HEK293 (cell line): ENCODE measurements around the gene MBP.

Experiments used
- CTCF ChIA-PET: fragments of 350-600 bp; formaldehyde crosslinking; extraction: SDS; loops from one replicate; lab custom pipeline; 2021; ENCODE audit warnings: antibody characterized with exemption; lab: Yijun Ruan, JAX
- POLR2A ChIA-PET: fragments of 300-600 bp; formaldehyde crosslinking; extraction: SDS; loops from one replicate; lab custom pipeline; 2020; ENCODE audit warnings: antibody characterized with exemption, inconsistent platforms; lab: Yijun Ruan, JAX
- H3K27ac ChIP-seq: fragments of 200-500 bp; sonication (Bioruptor generic); 2 replicates; pipeline ENCODE4 v1.5.1; 2014; ENCODE audit warnings: low read depth, low read length, control low read depth, inconsistent platforms; ENCODE audit errors: extremely low read depth
- H3K36me3 ChIP-seq, 2 experiments: fragments of 200-500 bp in 1 of 2; sonication (Bioruptor generic) in 1 of 2; 1 replicate in 1 of 2; 2 replicates in 1 of 2; pipeline ENCODE4 v1.5.1; 2014 to 2017; ENCODE audit warnings: inconsistent platforms in 2 of 2, low read length in 2 of 2; ENCODE audit not compliant: control insufficient read depth in 2 of 2, insufficient read depth in 1 of 2
- H3K4me1 ChIP-seq: fragments of 200-500 bp; sonication (Bioruptor generic); 2 replicates; pipeline ENCODE4 v1.5.1; 2014; ENCODE audit warnings: mild to moderate bottlenecking, low read length, inconsistent platforms; ENCODE audit not compliant: control insufficient read depth, insufficient read depth
- H3K4me3 ChIP-seq: 2 replicates; pipeline ENCODE4 v1.5.1; 2011; ENCODE audit warnings: low read depth, mild to moderate bottlenecking, control low read depth, low read length, moderate library complexity
- H3K9me3 ChIP-seq: fragments of 200-500 bp; sonication (Bioruptor generic); 2 replicates; pipeline ENCODE4 v1.5.1; 2014; ENCODE audit warnings: low read depth, low read length, inconsistent platforms; ENCODE audit not compliant: control insufficient read depth, insufficient read depth
- EGR2 ChIP-seq: fragments of 450-650 bp; formaldehyde crosslinking; IDR thresholded peaks from 2 replicates; pipeline ENCODE4 v1.5.1; 2016; ENCODE audit warnings: low read depth, missing biosample characterization, missing genetic modification characterization
- GLIS2 ChIP-seq: fragments of 450-650 bp; formaldehyde crosslinking; IDR thresholded peaks from 2 replicates; pipeline ENCODE4 v1.5.1; 2016; ENCODE audit warnings: missing biosample characterization, missing genetic modification characterization
- HOXA7 ChIP-seq: sonication (generic); formaldehyde crosslinking; IDR thresholded peaks from 2 replicates; pipeline ENCODE4 v1.8.1; 2022; ENCODE audit warnings: missing genetic modification reagents, borderline replicate concordance
- KLF10 ChIP-seq: fragments of 450-650 bp; IDR thresholded peaks from 2 replicates; pipeline ENCODE4 v1.5.1; 2018; ENCODE audit warnings: missing biosample characterization, mild to moderate bottlenecking, missing genetic modification characterization
- KLF17 ChIP-seq: fragments of 450-650 bp; formaldehyde crosslinking; IDR thresholded peaks from 2 replicates; pipeline ENCODE4 v1.5.1; 2016; ENCODE audit warnings: missing biosample characterization, missing genetic modification characterization
- MZF1 ChIP-seq: fragments of 450-650 bp; formaldehyde crosslinking; IDR thresholded peaks from 2 replicates; pipeline ENCODE4 v1.5.1; 2017; ENCODE audit warnings: missing biosample characterization, missing genetic modification characterization, borderline replicate concordance
- OSR2 ChIP-seq: fragments of 450-650 bp; formaldehyde crosslinking; IDR thresholded peaks from 2 replicates; pipeline ENCODE4 v1.5.1; 2016; ENCODE audit warnings: missing biosample characterization, missing genetic modification characterization
- TCF7L2 ChIP-seq: IDR thresholded peaks from 2 replicates; pipeline ENCODE4 v1.6.1; 2011; ENCODE audit warnings: low read depth, mild to moderate bottlenecking, inconsistent platforms, low read length, moderate library complexity, borderline replicate concordance
- WT1 ChIP-seq: fragments of 450-650 bp; formaldehyde crosslinking; IDR thresholded peaks from 2 replicates; pipeline ENCODE4 v1.5.1; 2016; ENCODE audit warnings: missing biosample characterization, missing genetic modification characterization
- ZBTB1 ChIP-seq: fragments of 450-650 bp; formaldehyde crosslinking; IDR thresholded peaks from 2 replicates; pipeline ENCODE4 v1.5.1; 2016; ENCODE audit warnings: missing biosample characterization, missing genetic modification characterization
- ZBTB6 ChIP-seq: fragments of 450-650 bp; formaldehyde crosslinking; IDR thresholded peaks from 2 replicates; pipeline ENCODE4 v1.5.1; 2017; ENCODE audit warnings: missing biosample characterization, missing genetic modification characterization
- ZFHX2 ChIP-seq: fragments of 450-650 bp; formaldehyde crosslinking; conservative IDR thresholded peaks from 2 replicates; pipeline ENCODE4 v1.5.1; 2016; ENCODE audit warnings: missing biosample characterization, missing genetic modification characterization
- ZFP69B ChIP-seq: fragments of 450-650 bp; formaldehyde crosslinking; IDR thresholded peaks from 2 replicates; pipeline ENCODE4 v1.5.1; 2016; ENCODE audit warnings: missing biosample characterization, missing genetic modification characterization
- ZNF140 ChIP-seq: fragments of 450-650 bp; formaldehyde crosslinking; IDR thresholded peaks from 2 replicates; pipeline ENCODE4 v1.5.1; 2016; ENCODE audit warnings: missing biosample characterization, missing genetic modification characterization
- ZNF202 ChIP-seq: fragments of 450-650 bp; formaldehyde crosslinking; IDR thresholded peaks from 2 replicates; pipeline ENCODE4 v1.5.1; 2016; ENCODE audit warnings: missing biosample characterization, missing genetic modification characterization, borderline replicate concordance
- ZNF211 ChIP-seq: fragments of 450-650 bp; formaldehyde crosslinking; IDR thresholded peaks from 2 replicates; pipeline ENCODE4 v1.5.1; 2016; ENCODE audit warnings: low read depth, missing biosample characterization, missing genetic modification characterization
- ZNF266 ChIP-seq: fragments of 450-650 bp; formaldehyde crosslinking; IDR thresholded peaks from 2 replicates; pipeline ENCODE4 v1.5.1; 2016; ENCODE audit warnings: missing biosample characterization, missing genetic modification characterization, low read depth
- ZNF335 ChIP-seq: fragments of 450-650 bp; formaldehyde crosslinking; conservative IDR thresholded peaks from 2 replicates; pipeline ENCODE4 v1.5.1; 2016; ENCODE audit warnings: missing biosample characterization, missing genetic modification characterization
- ZNF350 ChIP-seq: fragments of 450-650 bp; formaldehyde crosslinking; IDR thresholded peaks from 2 replicates; pipeline ENCODE4 v1.5.0; 2017; ENCODE audit warnings: missing biosample characterization, mild to moderate bottlenecking, missing genetic modification characterization
- ZNF433 ChIP-seq: fragments of 450-650 bp; formaldehyde crosslinking; IDR thresholded peaks from 2 replicates; pipeline ENCODE4 v1.5.1; 2016; ENCODE audit warnings: missing biosample characterization, missing genetic modification characterization, low read depth
- ZNF514 ChIP-seq: fragments of 450-650 bp; formaldehyde crosslinking; IDR thresholded peaks from 2 replicates; pipeline ENCODE4 v1.5.1; 2016; ENCODE audit warnings: missing biosample characterization, missing genetic modification characterization
- ZNF600 ChIP-seq: fragments of 450-650 bp; formaldehyde crosslinking; IDR thresholded peaks from 2 replicates; pipeline ENCODE4 v1.5.1; 2016; ENCODE audit warnings: missing biosample characterization, missing genetic modification characterization
- ZNF626 ChIP-seq: fragments of 450-650 bp; sonication (Bioruptor Pico); formaldehyde crosslinking; IDR thresholded peaks from 2 replicates; pipeline ENCODE4 v1.5.1; 2018; ENCODE audit warnings: missing biosample characterization, missing genetic modification characterization, inconsistent platforms
- ZNF629 ChIP-seq: fragments of 450-650 bp; formaldehyde crosslinking; IDR thresholded peaks from 2 replicates; pipeline ENCODE4 v1.5.1; 2017; ENCODE audit warnings: missing biosample characterization, missing genetic modification characterization
- ZNF785 ChIP-seq: fragments of 450-650 bp; formaldehyde crosslinking; IDR thresholded peaks from 2 replicates; pipeline ENCODE4 v1.5.1; 2016; ENCODE audit warnings: missing biosample characterization, missing genetic modification characterization
- ZSCAN23 ChIP-seq: fragments of 450-650 bp; formaldehyde crosslinking; IDR thresholded peaks from 2 replicates; pipeline ENCODE4 v1.5.1; 2016; ENCODE audit warnings: missing biosample characterization, missing genetic modification characterization
- TF ChIP-seq, protein P1 (sequence below): fragments of 450-650 bp; formaldehyde crosslinking; IDR thresholded peaks from 2 replicates; pipeline ENCODE4 v1.5.1; 2016; ENCODE audit warnings: missing biosample characterization, missing genetic modification characterization
- TF ChIP-seq, protein P2 (sequence below): fragments of 450-650 bp; formaldehyde crosslinking; IDR thresholded peaks from 2 replicates; pipeline ENCODE4 v1.5.1; 2017; ENCODE audit warnings: missing biosample characterization, missing genetic modification characterization
- TF ChIP-seq, protein P3 (sequence below): fragments of 450-650 bp; formaldehyde crosslinking; IDR thresholded peaks from 2 replicates; pipeline ENCODE4 v1.5.1; 2016; ENCODE audit warnings: missing biosample characterization, missing genetic modification characterization
- TF ChIP-seq, protein P4 (sequence below): fragments of 450-650 bp; formaldehyde crosslinking; IDR thresholded peaks from 2 replicates; pipeline ENCODE4; 2016; ENCODE audit warnings: missing biosample characterization, missing genetic modification characterization

The MBP gene

DNA sequence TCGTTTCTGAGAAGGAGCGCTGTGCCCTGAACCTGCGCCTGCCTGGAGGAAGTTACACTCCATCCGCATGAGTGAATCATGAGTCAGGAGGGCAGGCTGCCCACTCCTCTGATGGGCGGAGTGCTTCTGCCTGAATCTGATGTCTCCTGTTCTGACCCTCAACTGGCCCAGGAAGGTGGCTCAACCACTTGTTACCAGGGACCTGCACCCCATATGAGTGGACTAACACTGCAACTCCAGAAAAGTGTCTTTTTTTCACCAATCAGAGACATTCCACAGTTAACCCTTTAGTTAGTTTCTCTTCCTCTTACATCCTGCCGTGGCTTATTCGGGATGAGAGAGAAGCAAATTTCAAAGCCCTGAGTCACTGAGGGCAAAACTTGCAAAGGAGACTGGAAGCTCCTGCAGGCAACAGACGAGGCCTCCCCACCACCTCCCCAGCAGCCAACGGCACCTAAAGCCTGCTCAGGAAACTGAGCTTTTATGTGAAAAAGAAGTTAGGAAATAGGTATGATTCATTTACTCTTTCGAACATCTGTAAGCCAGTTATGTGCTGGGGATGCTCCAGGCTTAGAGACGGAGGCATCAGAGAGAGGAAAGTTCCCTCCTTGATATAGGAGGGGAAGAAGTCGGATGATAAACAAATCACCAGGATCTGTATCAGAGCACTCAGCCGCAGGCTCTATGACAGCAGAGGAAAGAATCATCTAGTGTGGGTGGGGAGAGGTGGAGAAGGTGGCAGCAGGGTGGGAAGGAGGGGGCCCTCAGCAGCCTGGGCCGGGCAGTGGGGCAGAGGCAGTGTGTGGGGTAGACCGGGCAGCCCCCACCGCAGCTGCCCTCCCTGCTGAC lies 30.9 kb downstream of the MBP start:
- H3K27ac ChIP-seq, result no peak overlapping the region; the same call in 1 of the 2 replicates
- H3K9me3 ChIP-seq, result no peaks in the 10 kb centered on the region
- no peak overlapping the region for H3K4me3 ChIP-seq
- H3K36me3 ChIP-seq, result peaks cover 0 to 4% of the 10 kb centered on the region in 2 experiments; a peak in 2 of 3 replicates
- POLR2A ChIA-PET, result interaction anchor here (1.2 kb wide), 2 partner anchors 29 to 34 kb away, joined by 5 read pairs; no protein-coding TSS in a partner anchor
- CTCF ChIA-PET, result interaction anchor here (0.7 to 0.9 kb wide), 2 partner anchors 13 to 43 kb away, joined by 3 to 4 read pairs; no protein-coding TSS in a partner anchor
- H3K4me1 ChIP-seq, result peaks cover 27% of the 10 kb centered on the region
- TF ChIP-seq, protein P1, sequence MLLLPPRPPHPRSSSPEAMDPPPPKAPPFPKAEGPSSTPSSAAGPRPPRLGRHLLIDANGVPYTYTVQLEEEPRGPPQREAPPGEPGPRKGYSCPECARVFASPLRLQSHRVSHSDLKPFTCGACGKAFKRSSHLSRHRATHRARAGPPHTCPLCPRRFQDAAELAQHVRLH, result no peak
- TF ChIP-seq ZNF350, result no peak
- no peak for TF ChIP-seq ZNF626 (tag by site-specific recombination)
- TF ChIP-seq ZFHX2, result peak; percentile 91
- no peak for TF ChIP-seq ZNF266 (tag by site-specific recombination)
- TF ChIP-seq ZNF140 (tag by site-specific recombination), result no peak
- TF ChIP-seq GLIS2 (tag by site-specific recombination), result peak; percentile 45; the same call in 1 of the 2 replicates
- TF ChIP-seq, protein P2, sequence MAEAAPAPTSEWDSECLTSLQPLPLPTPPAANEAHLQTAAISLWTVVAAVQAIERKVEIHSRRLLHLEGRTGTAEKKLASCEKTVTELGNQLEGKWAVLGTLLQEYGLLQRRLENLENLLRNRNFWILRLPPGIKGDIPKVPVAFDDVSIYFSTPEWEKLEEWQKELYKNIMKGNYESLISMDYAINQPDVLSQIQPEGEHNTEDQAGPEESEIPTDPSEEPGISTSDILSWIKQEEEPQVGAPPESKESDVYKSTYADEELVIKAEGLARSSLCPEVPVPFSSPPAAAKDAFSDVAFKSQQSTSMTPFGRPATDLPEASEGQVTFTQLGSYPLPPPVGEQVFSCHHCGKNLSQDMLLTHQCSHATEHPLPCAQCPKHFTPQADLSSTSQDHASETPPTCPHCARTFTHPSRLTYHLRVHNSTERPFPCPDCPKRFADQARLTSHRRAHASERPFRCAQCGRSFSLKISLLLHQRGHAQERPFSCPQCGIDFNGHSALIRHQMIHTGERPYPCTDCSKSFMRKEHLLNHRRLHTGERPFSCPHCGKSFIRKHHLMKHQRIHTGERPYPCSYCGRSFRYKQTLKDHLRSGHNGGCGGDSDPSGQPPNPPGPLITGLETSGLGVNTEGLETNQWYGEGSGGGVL (tag by site-specific recombination), result peak; percentile 9; the same call in 1 of the 2 replicates
- peak; percentile 21; the same call in 1 of the 2 replicates for TF ChIP-seq ZNF629 (tag by site-specific recombination)
- TF ChIP-seq, protein P3, sequence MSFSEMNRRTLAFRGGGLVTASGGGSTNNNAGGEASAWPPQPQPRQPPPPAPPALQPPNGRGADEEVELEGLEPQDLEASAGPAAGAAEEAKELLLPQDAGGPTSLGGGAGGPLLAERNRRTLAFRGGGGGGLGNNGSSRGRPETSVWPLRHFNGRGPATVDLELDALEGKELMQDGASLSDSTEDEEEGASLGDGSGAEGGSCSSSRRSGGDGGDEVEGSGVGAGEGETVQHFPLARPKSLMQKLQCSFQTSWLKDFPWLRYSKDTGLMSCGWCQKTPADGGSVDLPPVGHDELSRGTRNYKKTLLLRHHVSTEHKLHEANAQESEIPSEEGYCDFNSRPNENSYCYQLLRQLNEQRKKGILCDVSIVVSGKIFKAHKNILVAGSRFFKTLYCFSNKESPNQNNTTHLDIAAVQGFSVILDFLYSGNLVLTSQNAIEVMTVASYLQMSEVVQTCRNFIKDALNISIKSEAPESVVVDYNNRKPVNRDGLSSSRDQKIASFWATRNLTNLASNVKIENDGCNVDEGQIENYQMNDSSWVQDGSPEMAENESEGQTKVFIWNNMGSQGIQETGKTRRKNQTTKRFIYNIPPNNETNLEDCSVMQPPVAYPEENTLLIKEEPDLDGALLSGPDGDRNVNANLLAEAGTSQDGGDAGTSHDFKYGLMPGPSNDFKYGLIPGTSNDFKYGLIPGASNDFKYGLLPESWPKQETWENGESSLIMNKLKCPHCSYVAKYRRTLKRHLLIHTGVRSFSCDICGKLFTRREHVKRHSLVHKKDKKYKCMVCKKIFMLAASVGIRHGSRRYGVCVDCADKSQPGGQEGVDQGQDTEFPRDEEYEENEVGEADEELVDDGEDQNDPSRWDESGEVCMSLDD (tag by site-specific recombination), result no peak
- no peak for TF ChIP-seq ZNF202 (tag by site-specific recombination)
- TF ChIP-seq ZFP69B (tag by site-specific recombination), result no peak
- TF ChIP-seq, protein P4, sequence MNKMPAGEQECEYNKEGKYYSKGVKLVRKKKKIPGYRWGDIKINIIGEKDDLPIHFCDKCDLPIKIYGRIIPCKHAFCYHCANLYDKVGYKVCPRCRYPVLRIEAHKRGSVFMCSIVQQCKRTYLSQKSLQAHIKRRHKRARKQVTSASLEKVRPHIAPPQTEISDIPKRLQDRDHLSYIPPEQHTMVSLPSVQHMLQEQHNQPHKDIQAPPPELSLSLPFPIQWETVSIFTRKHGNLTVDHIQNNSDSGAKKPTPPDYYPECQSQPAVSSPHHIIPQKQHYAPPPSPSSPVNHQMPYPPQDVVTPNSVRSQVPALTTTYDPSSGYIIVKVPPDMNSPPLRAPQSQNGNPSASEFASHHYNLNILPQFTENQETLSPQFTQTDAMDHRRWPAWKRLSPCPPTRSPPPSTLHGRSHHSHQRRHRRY (tag by site-specific recombination), result no peak
- TF ChIP-seq ZNF433 (tag by site-specific recombination), result no peak
- TF ChIP-seq ZBTB6 (tag by site-specific recombination), result no peak
- TF ChIP-seq TCF7L2, result no peak
- TF ChIP-seq KLF10 (tag by site-specific recombination), result no peak
- TF ChIP-seq ZNF785 (tag by site-specific recombination), result no peak
- TF ChIP-seq ZNF514 (tag by site-specific recombination), result no peak
- TF ChIP-seq MZF1 (tag by site-specific recombination), result no peak
- TF ChIP-seq EGR2 (tag by site-specific recombination), result peak; percentile 82
- 0 out of 2 replicates have a peak, but pooled peaks have one; percentile 19 for TF ChIP-seq ZNF600 (tag by site-specific recombination)
- TF ChIP-seq ZBTB1 (tag by site-specific recombination), result no peak
- 0 out of 2 replicates have a peak, but pooled peaks have one; percentile 13 for TF ChIP-seq ZNF335 (tag by site-specific recombination)
- TF ChIP-seq HOXA7 (CRISPR knock-in tag), result no peak
- no peak for TF ChIP-seq ZSCAN23 (tag by site-specific recombination)
- no peak for TF ChIP-seq ZNF211 (tag by site-specific recombination)
- 0 out of 2 replicates have a peak, but pooled peaks have one; percentile 18 for TF ChIP-seq KLF17 (tag by site-specific recombination)
- no peak for TF ChIP-seq OSR2 (tag by site-specific recombination)
- no peak for TF ChIP-seq WT1
